Measurements from ENCODE around the gene TSTD2.

Gene TSTD2

DNA sequence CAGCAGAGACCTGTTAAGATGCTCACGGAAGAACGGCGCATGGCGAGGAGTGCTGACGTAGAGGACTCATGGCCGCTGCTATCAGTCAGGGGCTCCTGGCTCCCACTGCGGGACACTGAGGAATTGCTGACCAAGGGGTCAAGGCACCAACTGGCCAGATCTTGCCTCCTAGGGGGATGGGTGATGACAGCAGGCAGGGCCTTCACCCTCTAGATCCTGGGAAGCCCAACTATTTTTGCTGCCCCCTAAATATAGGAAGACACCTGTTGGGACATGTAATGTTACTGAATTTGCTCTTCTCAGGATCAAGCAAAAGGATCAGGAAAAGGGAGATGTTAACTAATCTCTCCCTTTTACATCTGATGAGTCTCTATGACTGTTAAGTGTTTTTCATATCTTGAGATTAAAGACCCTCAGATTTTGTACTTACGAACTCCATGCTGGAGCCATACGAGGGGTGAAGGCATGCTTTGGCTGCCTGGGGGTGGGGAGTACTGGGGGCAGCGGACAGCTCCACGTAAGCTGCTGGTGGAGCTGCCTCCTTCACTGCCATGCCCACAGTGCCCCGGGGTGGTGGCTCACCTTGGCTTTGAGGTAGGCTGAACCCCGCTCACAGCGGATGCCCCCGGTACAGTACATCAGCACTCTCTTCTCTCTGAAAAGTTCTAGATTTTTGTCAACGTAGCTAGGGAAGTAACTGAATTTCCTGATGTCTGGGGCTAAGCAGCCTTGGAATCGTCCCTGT is 28.1 kb downstream of the TSTD2 start:
- no peak overlapping the region for H3K4me3 ChIP-seq (ENCODE audit: control insufficient read depth, low read depth, low read length)
- DNase-seq (ENCODE audit: low read depth) = no peak
- TF ChIP-seq, protein P1, sequence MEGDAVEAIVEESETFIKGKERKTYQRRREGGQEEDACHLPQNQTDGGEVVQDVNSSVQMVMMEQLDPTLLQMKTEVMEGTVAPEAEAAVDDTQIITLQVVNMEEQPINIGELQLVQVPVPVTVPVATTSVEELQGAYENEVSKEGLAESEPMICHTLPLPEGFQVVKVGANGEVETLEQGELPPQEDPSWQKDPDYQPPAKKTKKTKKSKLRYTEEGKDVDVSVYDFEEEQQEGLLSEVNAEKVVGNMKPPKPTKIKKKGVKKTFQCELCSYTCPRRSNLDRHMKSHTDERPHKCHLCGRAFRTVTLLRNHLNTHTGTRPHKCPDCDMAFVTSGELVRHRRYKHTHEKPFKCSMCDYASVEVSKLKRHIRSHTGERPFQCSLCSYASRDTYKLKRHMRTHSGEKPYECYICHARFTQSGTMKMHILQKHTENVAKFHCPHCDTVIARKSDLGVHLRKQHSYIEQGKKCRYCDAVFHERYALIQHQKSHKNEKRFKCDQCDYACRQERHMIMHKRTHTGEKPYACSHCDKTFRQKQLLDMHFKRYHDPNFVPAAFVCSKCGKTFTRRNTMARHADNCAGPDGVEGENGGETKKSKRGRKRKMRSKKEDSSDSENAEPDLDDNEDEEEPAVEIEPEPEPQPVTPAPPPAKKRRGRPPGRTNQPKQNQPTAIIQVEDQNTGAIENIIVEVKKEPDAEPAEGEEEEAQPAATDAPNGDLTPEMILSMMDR (IDR thresholded peaks at IDR 0.05; ENCODE audit: control insufficient read depth, insufficient read depth, low read depth, low read length, missing control alignments) = no peak

- no peak overlapping the region for H3K4me3 ChIP-seq (ENCODE audit: control insufficient read depth, low read depth, low read length)
- TF ChIP-seq, protein P1 (IDR thresholded peaks at IDR 0.05; ENCODE audit: control insufficient read depth, insufficient read depth, low read depth, low read length, missing control alignments) = no peak
- DNase-seq (ENCODE audit: low read depth) = no peak
Measured at GRCh38 chr9:97602430-97602829, 30.7 kb downstream of the TSTD2 start.

GRCh38 chr9:97601228-97601898 is 31.8 kb downstream of the TSTD2 start:
- no peak for DNase-seq (ENCODE audit: low read depth)
- TF ChIP-seq, protein P1 (IDR thresholded peaks at IDR 0.05; ENCODE audit: control insufficient read depth, insufficient read depth, low read depth, low read length, missing control alignments) = no peak
- H3K4me3 ChIP-seq (ENCODE audit: control insufficient read depth, low read depth, low read length) = no peak overlapping the region

DNA sequence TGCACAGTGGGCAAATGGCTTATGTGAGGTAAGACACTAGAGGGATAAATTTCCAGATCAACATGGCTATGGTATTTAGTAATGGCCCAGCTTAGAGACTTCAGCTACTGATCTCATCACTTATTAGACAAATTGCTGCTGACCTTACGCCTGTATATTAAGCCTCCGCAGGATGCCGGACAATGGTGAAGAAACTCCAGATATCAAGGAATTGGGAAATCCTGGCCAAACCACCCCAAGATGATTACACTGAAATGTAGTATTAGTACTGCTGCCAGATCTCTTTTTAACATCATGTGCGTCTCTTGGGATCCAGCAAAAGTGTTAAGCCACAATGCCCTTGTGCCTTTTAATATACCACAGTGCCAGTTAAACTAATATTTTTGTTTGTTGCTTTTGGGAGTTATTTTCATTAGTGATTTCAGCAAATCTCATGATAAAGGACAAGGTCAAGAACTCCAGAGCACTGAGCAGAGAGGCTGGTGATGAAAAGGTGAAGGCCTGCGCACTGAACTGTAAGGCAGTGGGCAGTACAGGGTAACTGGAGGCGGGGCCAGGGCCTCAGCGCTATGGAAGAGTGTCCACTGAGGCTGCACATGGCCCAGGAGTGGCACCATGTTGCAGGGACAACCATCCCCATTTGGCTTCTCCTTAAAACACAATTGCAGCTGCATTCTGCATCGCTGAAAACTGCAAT is 32.5 kb downstream of the TSTD2 start:
- DNase-seq (ENCODE audit: low read depth) = no peak
- TF ChIP-seq, protein P1 (IDR thresholded peaks at IDR 0.05; ENCODE audit: control insufficient read depth, insufficient read depth, low read depth, low read length, missing control alignments) = no peak
- H3K4me3 ChIP-seq (ENCODE audit: control insufficient read depth, low read depth, low read length) = no peak overlapping the region

- TF ChIP-seq, protein P1 (IDR thresholded peaks at IDR 0.05; ENCODE audit: control insufficient read depth, insufficient read depth, low read depth, low read length, missing control alignments) = no peak
- no peak for DNase-seq (ENCODE audit: low read depth)
Measured at GRCh38 chr9:97599314-97599846, 33.8 kb downstream of the TSTD2 start.

DNA sequence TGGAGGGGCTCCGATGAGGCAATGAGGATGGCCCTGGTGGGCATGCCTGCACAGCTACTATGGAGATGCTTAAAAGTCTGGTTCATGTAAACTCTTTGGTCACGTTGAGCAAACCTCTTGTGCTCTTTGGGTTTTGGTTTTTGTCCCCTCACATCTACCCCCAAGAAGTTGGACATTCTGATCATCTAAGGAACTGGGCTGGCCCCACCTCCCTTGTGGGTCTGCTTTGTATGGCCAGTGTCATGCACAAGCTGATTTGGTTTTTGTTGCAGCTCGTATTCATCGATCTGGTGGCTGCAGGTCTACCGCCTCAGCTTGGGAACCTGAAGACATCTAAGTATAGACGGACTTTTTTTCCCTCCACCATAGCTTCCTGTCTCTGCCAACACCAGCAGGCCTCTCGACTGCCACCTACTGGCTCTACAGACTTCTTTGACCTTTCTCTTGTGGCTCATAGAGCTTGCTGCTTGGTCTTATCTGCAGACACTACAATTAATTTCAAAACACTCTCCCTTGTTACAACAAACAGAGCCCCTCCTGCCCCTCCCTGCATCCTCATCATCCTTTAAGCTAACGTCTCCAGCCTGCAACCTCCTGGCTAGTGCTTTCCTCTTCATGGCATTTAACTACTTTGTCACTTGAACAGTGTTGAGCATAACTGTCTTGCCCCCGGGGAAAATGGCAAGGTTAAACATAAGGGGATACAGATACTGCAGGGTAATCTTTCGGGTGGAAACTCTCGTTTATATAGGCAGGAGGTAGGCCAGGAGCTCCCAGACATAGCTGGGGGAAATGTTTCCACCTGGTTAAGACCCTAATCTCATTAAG is 34.5 kb downstream of the TSTD2 start:
- TF ChIP-seq, protein P1 (IDR thresholded peaks at IDR 0.05; ENCODE audit: control insufficient read depth, insufficient read depth, low read depth, low read length, missing control alignments) = peak; percentile 90
- no peak overlapping the region for H3K4me3 ChIP-seq (ENCODE audit: control insufficient read depth, low read depth, low read length)
- DNase-seq (ENCODE audit: low read depth) = peak; percentile 61

More at GRCh38 chr9:97599314-97599846, 33.8 kb downstream of the TSTD2 start:
- no peak overlapping the region for H3K4me3 ChIP-seq (ENCODE audit: control insufficient read depth, low read depth, low read length)
